Stimulated activated CD4-positive, alpha-beta T cell treated with anti-CD3 and anti-CD28 coated beads, TNF-alpha, amount 100 ng/mL, for 1 hour (primary cell): ENCODE data around the gene ECSIT.

Experiments used
- DNase-seq, 3 donors: peaks; one replicate each; pipeline ENCODE4 v3.0.0-alpha.2; 2020; ENCODE audit warnings: low read depth in 3 of 3, low spot score in 1 of 3

The ECSIT gene

GRCh38 chr19:11505032-11505503, 23.9 kb downstream of the ECSIT start:
- DNase-seq, result peak; percentile 90 to 93 (median 92)

- no peak for DNase-seq
These were observed 24.4 kb downstream of the ECSIT start for GRCh38 chr19:11504502-11505031.

GRCh38 chr19:11499890-11500420, 29.0 kb downstream of the ECSIT start:
- DNase-seq, result no peak

GRCh38 chr19:11499220-11499726, 29.7 kb downstream of the ECSIT start:
- no peak for DNase-seq

- DNase-seq, result peak in 2 of 3 donors; percentile 27 to 52
These were observed 32.4 kb downstream of the ECSIT start for GRCh38 chr19:11496391-11497163.

GRCh38 chr19:11495885-11496284, 33.0 kb downstream of the ECSIT start:
- no peak for DNase-seq

- DNase-seq, result no peak
These were observed 33.5 kb downstream of the ECSIT start for GRCh38 chr19:11495481-11495880.

- no peak for DNase-seq
These were observed 34.2 kb downstream of the ECSIT start for GRCh38 chr19:11494634-11495285.

GRCh38 chr19:11489378-11489777, 39.6 kb downstream of the ECSIT start:
- DNase-seq, result no peak

GRCh38 chr19:11486661-11487503, 42.1 kb downstream of the ECSIT start:
- DNase-seq, result no peak

GRCh38 chr19:11485245-11485837, 43.6 kb downstream of the ECSIT start:
- no peak for DNase-seq

- no peak for DNase-seq
These were observed 45.4 kb downstream of the ECSIT start for GRCh38 chr19:11483366-11484111.

GRCh38 chr19:11482384-11483050, 46.4 kb downstream of the ECSIT start:
- DNase-seq, result peak; percentile 53 to 77 (median 57)

GRCh38 chr19:11481534-11482383, 47.2 kb downstream of the ECSIT start:
- peak in 1 of 3 donors; percentile 53 for DNase-seq

- no peak for DNase-seq
These were observed 48.0 kb downstream of the ECSIT start, which contains the start of gene ELAVL3 for GRCh38 chr19:11480715-11481533. Gene ELAVL3 (minus strand): TSS chr19:11481046. CDS start chr19:11480608, 438 bp downstream.

GRCh38 chr19:11479898-11480714, 48.8 kb downstream of the ECSIT start:
- no peak for DNase-seq
